Motor neuron (in vitro differentiated cells): Measurements from ENCODE around the gene TBL1Y. TPM values are rescaled to one million over a fixed set of nuclear protein-coding genes. Genes with fewer than 3 reads are reported as not detected.
A peak's percentile ranks its signal among the peaks of the same experiment; 100 is the strongest.

Source experiments
- ATAC-seq, 8 experiments: fragments of 200-7000 bp; cut with Tn5 transposase; replicated peaks in 6 of 8; 2 replicates each; pipeline ENCODE4 v1.8.0; 2021; ENCODE audit warnings: mild to moderate bottlenecking in 8 of 8, moderate library complexity in 8 of 8
- H3K27ac ChIP-seq, 2 donors: fragments of 250-450 bp; sonication (Bioruptor Pico); 2 replicates each; pipeline ENCODE4 v1.9.0; 2021; ENCODE audit warnings: antibody characterized with exemption in 2 of 2, mild to moderate bottlenecking in 2 of 2, moderate library complexity in 1 of 2
- H3K4me1 ChIP-seq, 2 donors: fragments of 250-450 bp; sonication (Bioruptor Pico); replicated peaks in 1 of 2; 2 replicates each; pipeline ENCODE4 v1.6.1; 2021; ENCODE audit warnings: antibody characterized with exemption in 2 of 2, mild to moderate bottlenecking in 2 of 2, moderate library complexity in 1 of 2
- H3K4me3 ChIP-seq, 5 donors: fragments of 250-450 bp; sonication (Bioruptor Pico); 2 replicates each; pipeline ENCODE4 v1.9.0; 2021; ENCODE audit warnings: antibody characterized with exemption in 5 of 5, mild to moderate bottlenecking in 5 of 5, moderate library complexity in 4 of 5
- WGBS, 10 experiments: fragments of 450-650 bp; shearing (Covaris generic); methylation state at CpG; one replicate each; pipeline ENCODE4 v1.0.0; 2022; 5-methylcytosine and 5-hydroxymethylcytosine counted together
- in situ Hi-C, 9 experiments: fragments of 400-800 bp; cut with MboI; loops; one replicate each; pipeline ENCODE4 v1.15.0; 2021; ENCODE audit warnings: low sequenced_read_pairs in 9 of 9, low pct_unique_long_range_greater_than_20kb in 2 of 9; ENCODE audit not compliant: unreplicated experiment in 9 of 9
- total RNA-seq, 8 experiments: library from RNA; unstranded; fragments of 300-600 nt; gene quantifications; 2 replicates each; pipeline versions ENCODE4 v1.2.3 to v1.2.4, GENCODE V29; 2022

TBL1Y gene
- total RNA-seq, 8 experiments from 2014 or later, result 0.57 to 2.0 (median 1.4) TPM; not detected in 4

DNA sequence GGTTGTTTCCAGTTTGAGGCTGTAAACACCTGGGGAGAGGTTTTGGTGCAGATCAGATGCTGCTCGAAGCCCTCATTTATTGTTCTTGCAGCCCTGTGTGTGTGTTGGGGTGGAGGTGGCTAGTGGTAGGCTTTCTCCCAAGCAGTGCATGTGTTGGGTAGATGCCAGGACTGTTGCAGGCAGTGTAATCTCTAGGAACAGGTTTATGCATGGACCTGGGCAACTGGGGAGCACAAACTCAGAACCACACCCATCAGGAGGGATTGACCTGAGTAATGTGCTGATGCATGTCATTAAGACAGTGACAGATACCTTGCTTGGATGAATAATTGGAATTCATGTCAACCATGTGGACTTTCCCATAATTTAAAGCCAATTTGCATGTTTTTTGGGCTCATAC lies 77.3 kb downstream of the TBL1Y start:
- Histone ChIP-seq H3K4me1 (no peaks in the 10 kb centered on the region), H3K27ac (no peak overlapping the region), H3K4me3 (no peak overlapping the region)
- WGBS, 10 experiments, result no CpG with 5 or more reads among the region's 1 CpG
- in situ Hi-C loops, result no loop called here
- no peak for ATAC-seq

DNA sequence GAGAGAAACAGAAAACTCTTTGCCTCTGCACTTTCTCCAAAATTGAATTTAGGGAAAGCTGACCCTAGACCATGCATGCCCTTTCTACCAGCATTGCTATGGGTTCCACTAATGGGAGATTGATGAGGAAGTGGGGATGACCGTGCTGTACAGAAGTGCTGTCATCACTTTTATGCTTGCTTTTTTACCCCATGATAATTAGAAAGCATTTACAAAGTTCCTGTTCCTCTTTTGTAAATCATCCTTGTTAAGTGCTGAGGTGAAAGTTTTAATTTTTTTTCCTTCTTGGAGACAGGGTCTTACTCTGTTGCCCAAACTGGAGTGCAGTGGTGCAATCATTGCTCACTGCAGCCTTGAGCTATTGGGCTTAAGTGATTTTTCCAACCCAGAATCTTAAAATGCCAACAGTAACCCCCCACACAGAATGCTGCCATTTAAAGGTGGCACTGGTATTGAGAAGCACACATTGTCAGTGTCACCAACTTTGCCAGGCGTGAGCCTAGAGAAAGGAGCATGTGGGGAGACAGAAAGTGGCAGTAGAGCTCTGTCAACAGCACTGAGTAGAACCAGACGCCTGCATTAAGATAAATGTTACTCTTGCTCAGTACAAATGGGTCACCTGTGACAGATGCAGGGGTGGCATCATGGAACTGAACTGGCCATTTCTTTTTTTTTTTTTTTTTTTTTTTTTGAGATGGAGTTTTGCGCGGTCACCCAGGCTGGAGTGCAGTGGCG lies 79.6 kb downstream of the TBL1Y start:
- H3K4me1 ChIP-seq, result no peaks in the 10 kb centered on the region
- H3K4me3 ChIP-seq, result no peak overlapping the region
- no peak for ATAC-seq
- WGBS, 10 experiments, result 0 to 92% methylated on average over 2 of the region's 6 CpGs; no CpG with 5 or more reads in 8 of the 10 experiments
- in situ Hi-C loops, result no loop called here
- H3K27ac ChIP-seq, result no peak overlapping the region

DNA sequence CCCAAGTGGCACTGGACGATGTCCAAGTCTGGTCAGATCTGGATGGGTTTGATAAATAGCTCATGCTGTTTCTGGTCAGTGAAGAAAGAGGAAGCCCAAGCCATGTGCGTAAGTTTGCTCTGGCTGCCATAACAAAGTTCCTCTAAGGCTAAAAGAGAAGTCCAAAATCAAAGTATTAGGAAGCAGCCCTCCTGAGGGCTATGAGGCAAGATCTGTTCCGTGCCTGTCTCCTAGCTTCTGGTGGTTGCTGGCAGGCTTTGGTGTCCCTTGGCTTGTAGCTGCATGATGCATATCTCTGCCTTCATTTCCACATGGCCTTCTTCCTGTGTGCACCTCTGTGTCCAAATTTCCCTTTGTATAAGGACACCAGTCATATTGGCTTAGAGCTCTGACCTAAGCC lies 81.5 kb downstream of the TBL1Y start:
- Histone ChIP-seq H3K4me3 (no peak overlapping the region), H3K4me1 (no peaks in the 10 kb centered on the region), H3K27ac (no peak overlapping the region)
- 0 to 100% (median 83%) methylated on average over 1 of the region's 3 CpGs; no CpG with 5 or more reads in 7 of the 10 experiments for WGBS, 10 experiments
- in situ Hi-C loops, result no loop called here
- ATAC-seq, result no peak

DNA sequence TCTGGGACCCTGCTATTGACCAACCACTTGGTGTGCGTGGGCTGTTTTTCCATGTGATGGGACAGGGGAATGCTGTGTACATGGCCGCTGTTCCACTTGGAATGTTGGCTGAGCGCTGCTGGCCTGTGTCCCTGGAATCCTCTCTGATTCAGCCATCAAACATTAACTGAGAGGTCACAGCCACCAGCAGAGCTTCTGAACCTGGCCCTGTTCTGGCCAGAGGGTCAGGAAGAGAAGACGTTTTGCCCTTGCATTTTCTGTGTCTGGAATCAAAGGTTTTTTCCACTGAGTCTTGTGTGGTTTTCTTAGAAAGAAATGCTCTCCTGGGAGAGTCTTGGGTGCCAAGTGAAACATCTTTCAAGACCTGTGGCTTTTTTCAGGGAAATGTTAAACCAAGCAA lies 85.5 kb downstream of the TBL1Y start:
- Histone ChIP-seq H3K27ac (no peak overlapping the region), H3K4me3 (no peak overlapping the region), H3K4me1 (no peaks in the 10 kb centered on the region)
- no CpG with 5 or more reads among the region's 4 CpGs for WGBS, 10 experiments
- in situ Hi-C loops, result no loop called here
- ATAC-seq, result no peak

GRCh38 chrY:6997503-6998066 lies 87.1 kb downstream of the TBL1Y start:
- 17% methylated on average over 1 of the region's 1 CpG; no CpG with 5 or more reads in 9 of the 10 experiments for WGBS, 10 experiments
- Histone ChIP-seq H3K4me1 (no peaks in the 10 kb centered on the region), H3K27ac (no peak overlapping the region), H3K4me3 (no peak overlapping the region)
- in situ Hi-C loops, result no loop called here
- no peak for ATAC-seq

DNA sequence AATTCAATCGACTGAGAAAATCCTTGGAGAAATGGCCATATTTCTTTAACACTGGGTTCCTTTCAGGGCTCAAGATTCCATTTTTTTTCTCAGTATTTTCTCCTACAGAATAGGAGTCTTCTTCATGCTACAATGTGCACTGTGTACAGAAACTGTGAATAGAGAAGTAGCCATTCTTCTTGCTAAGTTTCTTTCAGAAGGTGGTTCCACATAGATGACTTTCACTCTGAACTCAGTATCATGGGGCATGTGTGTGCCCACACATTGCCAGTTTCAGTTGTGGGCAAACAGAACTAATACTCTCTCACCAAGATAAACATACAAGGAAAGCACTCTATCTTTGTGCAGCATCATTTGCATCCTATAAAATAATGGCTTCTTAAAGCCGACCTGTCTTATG lies 89.4 kb downstream of the TBL1Y start:
- no peak overlapping the region for H3K27ac ChIP-seq
- no peak for ATAC-seq
- no peak overlapping the region for H3K4me3 ChIP-seq
- no peaks in the 10 kb centered on the region for H3K4me1 ChIP-seq
- WGBS, 10 experiments, result 0% methylated on average over 1 of the region's 2 CpGs; no CpG with 5 or more reads in 9 of the 10 experiments
- in situ Hi-C loops, result no loop called here

GRCh38 chrY:7002581-7002980 lies 92.1 kb downstream of the TBL1Y start:
- no peak for ATAC-seq
- H3K4me1 ChIP-seq, result no peaks in the 10 kb centered on the region
- no peak overlapping the region for H3K27ac ChIP-seq
- WGBS, 10 experiments, result 0 to 100% (median 0%) methylated on average over 1 to 2 of the region's 3 CpGs; no CpG with 5 or more reads in 7 of the 10 experiments
- in situ Hi-C loops, result no loop called here
- no peak overlapping the region for H3K4me3 ChIP-seq

DNA sequence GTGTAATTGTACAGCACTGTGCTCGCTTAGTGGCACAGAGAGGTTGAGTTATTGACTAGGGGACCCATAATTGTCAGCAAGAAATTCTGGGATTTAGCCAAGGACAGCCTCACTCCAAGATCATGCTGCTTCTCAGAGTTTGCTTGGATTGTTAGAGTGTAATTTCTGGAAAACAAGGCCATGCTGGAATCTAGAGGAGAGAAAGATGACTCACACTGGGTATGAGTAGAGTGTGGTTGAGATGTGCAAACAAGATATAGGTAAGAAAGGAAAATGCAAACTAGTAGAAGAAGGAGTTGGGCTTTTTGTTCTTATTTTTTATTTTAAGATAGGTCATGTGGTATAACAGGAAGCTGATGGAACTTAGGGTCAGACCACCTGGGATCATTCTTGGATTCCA lies 97.4 kb downstream of the TBL1Y start:
- in situ Hi-C loops, result no loop called here
- Histone ChIP-seq H3K4me3 (no peak overlapping the region), H3K27ac (no peak overlapping the region), H3K4me1 (no peaks in the 10 kb centered on the region)
- ATAC-seq, result no peak
- WGBS, 10 experiments, result 100% methylated on average over 1 of the region's 1 CpG; no CpG with 5 or more reads in 9 of the 10 experiments

GRCh38 chrY:7008578-7009355 lies 98.3 kb downstream of the TBL1Y start:
- Histone ChIP-seq H3K27ac (no peak overlapping the region), H3K4me3 (no peak overlapping the region), H3K4me1 (no peaks in the 10 kb centered on the region)
- 0 to 90% (median 50%) methylated on average over 1 to 2 of the region's 6 CpGs; no CpG with 5 or more reads in 7 of the 10 experiments for WGBS, 10 experiments
- in situ Hi-C loops, result no loop called here
- ATAC-seq, result peak in 1 of 8 experiments; percentile 46

DNA sequence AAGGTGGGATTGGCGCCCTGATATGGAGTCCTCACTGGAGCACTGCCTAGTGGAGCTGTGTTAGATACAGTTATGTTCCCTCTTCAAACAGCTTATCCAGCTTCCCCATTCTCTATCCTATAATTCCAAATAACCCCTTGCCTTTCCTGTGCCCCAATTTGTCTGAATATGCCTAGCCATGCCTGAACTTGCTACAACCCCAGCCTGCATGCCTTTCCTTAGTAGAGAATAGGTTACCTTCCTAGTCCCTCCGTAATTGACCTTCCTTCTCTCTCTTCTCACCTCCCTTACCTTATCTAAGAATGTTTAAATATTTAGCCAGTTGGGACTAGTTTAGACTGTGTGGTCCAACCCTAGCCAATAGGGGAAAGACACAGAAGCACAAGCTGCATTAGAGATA lies 102.6 kb downstream of the TBL1Y start:
- Histone ChIP-seq H3K4me3 (no peak overlapping the region), H3K4me1 (no peaks in the 10 kb centered on the region), H3K27ac (no peak overlapping the region)
- WGBS, 10 experiments, result no CpG with 5 or more reads among the region's 2 CpGs
- in situ Hi-C loops, result no loop called here
- ATAC-seq, result no peak

GRCh38 chrY:7016521-7016920 lies 106.0 kb downstream of the TBL1Y start:
- no peak overlapping the region for H3K27ac ChIP-seq
- no peaks in the 10 kb centered on the region for H3K4me1 ChIP-seq
- no CpG with 5 or more reads among the region's 4 CpGs for WGBS, 10 experiments
- H3K4me3 ChIP-seq, result no peak overlapping the region
- ATAC-seq, result peak in 1 of 8 experiments; percentile 22
- in situ Hi-C loops, result no loop called here

DNA sequence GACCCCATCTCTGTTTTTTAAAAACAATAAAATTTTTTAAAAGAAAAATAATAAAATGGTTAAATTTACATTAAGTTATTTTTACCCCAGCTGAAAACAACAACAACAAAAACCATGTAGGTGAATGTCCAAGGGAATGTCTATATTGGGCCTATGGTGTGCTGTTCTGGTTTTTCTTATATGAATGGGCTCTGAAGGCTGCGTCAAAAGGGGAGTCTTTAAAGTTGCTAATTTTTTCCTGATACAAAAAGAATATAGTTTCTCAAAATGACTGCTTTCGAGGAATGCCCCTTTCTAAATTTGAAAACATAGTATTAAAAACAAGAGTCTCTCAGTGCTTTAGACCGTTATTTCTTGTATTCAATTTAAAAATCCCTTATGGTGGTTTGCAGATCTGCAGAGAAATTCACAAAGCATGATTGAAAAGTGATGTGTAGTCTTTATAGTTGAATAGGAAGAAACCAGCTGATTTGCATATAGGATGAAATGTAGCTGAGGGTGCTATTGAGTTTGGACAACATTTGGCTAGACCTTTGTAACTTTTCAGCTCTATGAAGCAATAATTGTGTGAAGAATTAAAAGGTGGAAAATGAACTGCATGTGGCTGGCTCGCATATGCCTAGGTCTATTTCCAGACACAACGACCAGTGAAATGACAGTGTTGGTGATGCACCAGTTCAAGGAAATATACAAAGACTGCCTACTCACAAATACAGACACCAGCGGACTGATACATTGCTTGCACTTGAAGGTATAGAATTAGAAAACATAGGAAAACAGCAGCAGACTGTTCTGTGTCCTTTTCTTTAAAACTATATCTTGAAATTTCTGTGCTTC lies 107.0 kb downstream of the TBL1Y start:
- no peak for ATAC-seq
- H3K4me1 ChIP-seq, result no peaks in the 10 kb centered on the region
- in situ Hi-C loops, result no loop called here
- H3K4me3 ChIP-seq, result no peak overlapping the region
- no peak overlapping the region for H3K27ac ChIP-seq
- 0 to 100% (median 87%) methylated on average over 2 to 4 of the region's 6 CpGs; no CpG with 5 or more reads in 7 of the 10 experiments for WGBS, 10 experiments

DNA sequence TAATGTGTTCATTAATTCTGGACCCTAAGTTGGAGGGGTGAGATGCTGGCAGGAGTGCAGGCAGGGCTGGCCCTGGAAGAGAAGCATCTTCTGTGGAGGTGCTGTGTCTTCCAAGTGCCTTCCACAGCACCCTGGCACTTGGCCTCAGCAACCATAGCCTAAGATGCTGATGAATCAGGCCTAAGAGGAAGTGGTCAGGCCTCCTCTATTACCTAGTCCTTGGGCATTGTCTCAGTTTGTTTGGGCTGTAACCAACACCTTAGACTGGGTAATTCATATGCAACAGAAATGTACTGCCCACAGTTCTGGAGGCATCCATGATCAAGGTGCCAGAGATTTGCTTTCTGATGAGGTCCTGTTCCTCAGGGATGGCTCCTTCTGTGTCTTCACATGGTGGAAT lies 128.5 kb downstream of the TBL1Y start:
- Histone ChIP-seq H3K27ac (no peak overlapping the region), H3K4me3 (no peak overlapping the region), H3K4me1 (no peaks in the 10 kb centered on the region)
- in situ Hi-C loops, result no loop called here
- ATAC-seq, result no peak
